Fibroblast of the aortic adventitia (primary cell): ENCODE results near the gene TRIM22. TPM values are rescaled to one million over a fixed set of nuclear protein-coding genes. Genes with fewer than 3 reads are reported as not detected.
"Not testable (repeated sequence)": the region's sequence is repeated elsewhere in the genome, so short reads cannot be mapped to it uniquely, and the experiment has no call there.

Experiments
- DNase-seq: peaks from one replicate; pipeline ENCODE4 v3.0.0-alpha.2; 2010; ENCODE audit warnings: low read depth
- H3K4me3 ChIP-seq: 2 replicates; pipeline ENCODE4 v1.5.1; 2011; ENCODE audit warnings: low read depth, mild to moderate bottlenecking, control low read depth, low read length, moderate library complexity
- total RNA-seq: library from RNA; depleted of rRNA; stranded (reverse); fragments of >200 nt; gene quantifications from 2 replicates; pipeline ENCODE4 v1.2.3, GENCODE V29; 2012; ENCODE audit warnings: low replicate concordance
- TF ChIP-seq, protein P1 (sequence below): IDR thresholded peaks from 2 replicates; pipeline ENCODE4 v1.5.1; 2011; ENCODE audit warnings: mild to moderate bottlenecking, low read length, control low read depth, inconsistent platforms; ENCODE audit not compliant: insufficient read depth

The TRIM22 gene
- 73.8 and 93.1 TPM in 2 replicates for total RNA-seq

DNA sequence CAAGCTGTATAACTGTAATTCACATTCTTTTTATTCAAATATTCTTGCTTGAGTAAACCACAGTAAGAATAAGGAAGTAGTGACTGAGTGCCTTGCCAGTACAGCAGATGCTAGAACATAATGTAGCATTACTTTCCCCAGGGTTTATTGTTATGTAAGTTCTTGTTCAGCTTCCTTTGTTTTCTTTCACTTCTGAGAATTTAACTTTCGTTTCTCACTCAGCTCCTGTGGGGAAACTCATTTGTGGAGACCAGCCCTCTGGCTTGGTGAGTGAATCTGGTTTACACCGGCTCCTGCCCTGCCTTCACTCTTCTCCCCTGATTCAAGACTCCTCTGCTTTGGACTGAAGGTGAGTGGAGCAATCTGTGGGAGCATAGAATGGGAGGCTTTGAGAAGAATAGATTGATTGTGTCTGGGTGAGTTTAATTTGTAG is at the start of gene TRIM22:
Gene TRIM22 (plus strand): TSS at position 240 of the 433 bp plus-strand sequence. CDS start 6,443 bp downstream, outside the sequence.
- TF ChIP-seq, protein P1, sequence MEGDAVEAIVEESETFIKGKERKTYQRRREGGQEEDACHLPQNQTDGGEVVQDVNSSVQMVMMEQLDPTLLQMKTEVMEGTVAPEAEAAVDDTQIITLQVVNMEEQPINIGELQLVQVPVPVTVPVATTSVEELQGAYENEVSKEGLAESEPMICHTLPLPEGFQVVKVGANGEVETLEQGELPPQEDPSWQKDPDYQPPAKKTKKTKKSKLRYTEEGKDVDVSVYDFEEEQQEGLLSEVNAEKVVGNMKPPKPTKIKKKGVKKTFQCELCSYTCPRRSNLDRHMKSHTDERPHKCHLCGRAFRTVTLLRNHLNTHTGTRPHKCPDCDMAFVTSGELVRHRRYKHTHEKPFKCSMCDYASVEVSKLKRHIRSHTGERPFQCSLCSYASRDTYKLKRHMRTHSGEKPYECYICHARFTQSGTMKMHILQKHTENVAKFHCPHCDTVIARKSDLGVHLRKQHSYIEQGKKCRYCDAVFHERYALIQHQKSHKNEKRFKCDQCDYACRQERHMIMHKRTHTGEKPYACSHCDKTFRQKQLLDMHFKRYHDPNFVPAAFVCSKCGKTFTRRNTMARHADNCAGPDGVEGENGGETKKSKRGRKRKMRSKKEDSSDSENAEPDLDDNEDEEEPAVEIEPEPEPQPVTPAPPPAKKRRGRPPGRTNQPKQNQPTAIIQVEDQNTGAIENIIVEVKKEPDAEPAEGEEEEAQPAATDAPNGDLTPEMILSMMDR = no peak
- peak within 1 kb of the TSS; percentile 59 for H3K4me3 ChIP-seq
- DNase-seq = peak; percentile 90

GRCh38 chr11:5639953-5640352 is 49.6 kb upstream of the TRIM22 start:
- H3K4me3 ChIP-seq = no peak overlapping the region
- no peak for DNase-seq
- TF ChIP-seq, protein P1 = no peak

DNA sequence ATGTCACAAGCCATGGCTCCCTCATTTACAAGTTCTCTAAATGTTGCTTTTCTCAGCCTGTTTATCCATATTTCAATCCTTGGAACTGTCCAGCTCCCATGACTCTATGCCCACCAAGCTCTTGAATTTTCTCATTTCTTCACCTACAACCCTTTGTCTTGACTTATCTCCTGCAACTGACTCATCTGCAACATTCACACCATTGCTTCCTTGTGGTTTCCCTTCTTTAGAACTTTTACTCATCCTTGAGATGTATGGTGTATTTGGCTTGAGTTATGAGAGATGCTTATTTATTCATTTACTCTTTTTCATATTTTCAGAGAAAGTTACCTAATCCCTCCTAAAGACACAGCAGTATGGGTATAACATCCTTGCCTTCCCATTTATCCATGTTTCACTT is 46.0 kb upstream of the TRIM22 start:
- no peak for DNase-seq
- TF ChIP-seq, protein P1 = no peak

DNA sequence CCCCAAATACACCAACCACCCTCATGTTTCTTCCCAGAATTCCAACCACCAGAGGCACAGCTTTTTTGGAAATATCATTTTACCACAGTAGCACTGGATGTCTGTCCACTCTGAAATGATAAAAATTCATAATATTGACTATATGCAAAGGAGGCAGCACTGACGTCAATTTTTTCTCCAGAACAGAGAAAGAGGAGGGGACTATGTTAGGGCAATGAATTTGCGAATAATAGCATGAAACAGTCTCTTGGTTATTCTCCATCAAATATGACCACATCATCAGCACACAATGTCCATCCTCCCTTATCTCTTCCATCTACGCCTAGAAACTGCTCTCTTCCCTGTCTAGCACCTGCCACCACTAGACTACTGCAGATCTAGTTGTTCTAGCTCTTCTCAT is 43.5 kb upstream of the TRIM22 start:
- DNase-seq = no peak
- no peak overlapping the region for H3K4me3 ChIP-seq
- TF ChIP-seq, protein P1 = no peak

More for the DNA sequence above, 46.0 kb upstream of the TRIM22 start:
- no peak overlapping the region for H3K4me3 ChIP-seq

GRCh38 chr11:5655474-5655873 is 34.1 kb upstream of the TRIM22 start:
- no peak for DNase-seq
- H3K4me3 ChIP-seq = no peak overlapping the region
- TF ChIP-seq, protein P1 = no peak

GRCh38 chr11:5656956-5657355 is 32.6 kb upstream of the TRIM22 start:
- H3K4me3 ChIP-seq, DNase-seq: not testable (repeated sequence)

DNA sequence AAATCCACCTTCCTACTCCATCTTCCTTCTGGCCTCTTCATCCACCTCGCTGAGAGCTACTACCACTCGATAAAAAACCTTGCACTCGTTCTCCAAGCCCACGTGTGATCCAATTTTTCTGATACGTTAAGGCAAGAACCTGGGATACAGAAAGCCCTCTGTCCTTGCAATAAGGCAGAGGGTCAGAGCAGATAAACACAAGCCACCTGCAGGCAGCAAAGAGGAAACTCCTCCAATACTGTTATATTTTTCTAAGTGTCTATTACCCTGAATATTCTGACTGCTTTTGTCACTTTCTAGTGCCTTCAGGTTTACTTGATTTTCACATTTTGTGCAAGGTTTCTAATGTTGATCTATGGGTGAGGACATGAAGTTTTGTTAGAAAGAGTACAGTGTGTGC is 31.3 kb upstream of the TRIM22 start:
- TF ChIP-seq, protein P1 = no peak
- no peak for DNase-seq
- no peak overlapping the region for H3K4me3 ChIP-seq
